GM18858 (cell line): ENCODE results near the gene IER5L.
"Not testable (repeated sequence)": the region's sequence is repeated elsewhere in the genome, so short reads cannot be mapped to it uniquely, and the experiment has no call there.

ENCODE experiments used
- ATAC-seq: cut with Tn5 transposase; IDR thresholded peaks from one replicate; pipeline ENCODE4 v1.9.1; 2021; ENCODE audit not compliant: unreplicated experiment

The IER5L gene

GRCh38 chr9:129203556-129203909 lies 25.5 kb upstream of the IER5L start:
- no peak for ATAC-seq

- ATAC-seq = no peak
These were observed 24.8 kb upstream of the IER5L start for GRCh38 chr9:129202613-129203555.

GRCh38 chr9:129201866-129202265 lies 23.8 kb upstream of the IER5L start:
- ATAC-seq = no peak

- no peak for ATAC-seq
These were observed 23.2 kb upstream of the IER5L start for GRCh38 chr9:129201289-129201688.

- no peak for ATAC-seq
These were observed 22.2 kb upstream of the IER5L start for GRCh38 chr9:129200255-129200654.

GRCh38 chr9:129199044-129199435 lies 21.0 kb upstream of the IER5L start:
- ATAC-seq = no peak

- ATAC-seq = no peak
These were observed 20.4 kb upstream of the IER5L start for GRCh38 chr9:129198319-129199043.

GRCh38 chr9:129197978-129198318 lies 19.9 kb upstream of the IER5L start:
- no peak for ATAC-seq

- ATAC-seq = not testable (repeated sequence)
These were observed 19.0 kb upstream of the IER5L start for GRCh38 chr9:129197045-129197444.

- ATAC-seq = no peak
These were observed 17.5 kb upstream of the IER5L start for GRCh38 chr9:129195606-129196005.

- no peak for ATAC-seq
These were observed 16.2 kb upstream of the IER5L start for GRCh38 chr9:129194221-129194620.

- no peak for ATAC-seq
These were observed 15.6 kb upstream of the IER5L start for GRCh38 chr9:129193655-129194054.

GRCh38 chr9:129191234-129191633 lies 13.2 kb upstream of the IER5L start:
- no peak for ATAC-seq

- not testable (repeated sequence) for ATAC-seq
These were observed 11.9 kb upstream of the IER5L start for GRCh38 chr9:129189971-129190370.

GRCh38 chr9:129187042-129187441 lies 9.0 kb upstream of the IER5L start:
- no peak for ATAC-seq

GRCh38 chr9:129185991-129186390 lies 7.9 kb upstream of the IER5L start:
- ATAC-seq = no peak

- no peak for ATAC-seq
These were observed 7.3 kb upstream of the IER5L start for GRCh38 chr9:129185402-129185801.

- ATAC-seq = no peak
These were observed 6.6 kb upstream of the IER5L start for GRCh38 chr9:129184596-129185122.

- no peak for ATAC-seq
These were observed 6.1 kb upstream of the IER5L start for GRCh38 chr9:129184219-129184524.

- ATAC-seq = no peak
These were observed 5.6 kb upstream of the IER5L start for GRCh38 chr9:129183495-129184218.

- ATAC-seq = no peak
These were observed 4.8 kb upstream of the IER5L start for GRCh38 chr9:129182625-129183494.
